AG08395 (cell line): ENCODE results near the gene DOCK9.
"Not testable (repeated sequence)": the region's sequence is repeated elsewhere in the genome, so short reads cannot be mapped to it uniquely, and the experiment has no call there.

ENCODE experiments used
- DNase-seq: peaks from one replicate; pipeline ENCODE4 v3.0.0; 2012; ENCODE audit warnings: mixed read lengths, low spot score

The DOCK9 gene

GRCh38 chr13:98916403-98916802 lies 61.5 kb downstream of the DOCK9 start:
- no peak for DNase-seq

- DNase-seq = no peak
These were observed 61.9 kb downstream of the DOCK9 start for GRCh38 chr13:98915981-98916380.

GRCh38 chr13:98915563-98915962 lies 62.3 kb downstream of the DOCK9 start:
- DNase-seq = no peak

- DNase-seq = no peak
These were observed 64.1 kb downstream of the DOCK9 start for GRCh38 chr13:98913741-98914140.

- DNase-seq = no peak
These were observed 65.0 kb downstream of the DOCK9 start for GRCh38 chr13:98912846-98913245.

DNA sequence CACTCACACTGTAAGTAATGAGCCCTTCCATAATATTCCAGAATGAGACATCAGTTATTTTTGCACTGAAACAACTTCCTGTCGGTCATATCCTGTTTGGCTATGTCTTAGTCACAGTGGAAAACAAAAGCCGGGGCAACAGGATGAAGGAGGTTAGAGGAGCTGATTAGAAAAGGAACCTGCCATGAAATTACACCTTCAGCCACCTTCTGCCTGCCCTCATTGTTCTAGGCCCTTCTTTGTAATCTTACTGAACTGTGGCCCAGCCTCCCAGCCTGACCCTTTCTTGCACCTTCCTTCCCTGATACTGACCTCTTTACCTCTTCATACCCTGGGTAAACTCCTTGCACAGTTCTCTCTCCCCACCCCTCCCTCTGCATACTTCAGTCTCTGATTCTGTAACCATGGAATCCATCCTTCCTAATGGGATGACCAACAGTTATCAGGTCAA lies 67.3 kb downstream of the DOCK9 start:
- peak; percentile 73 for DNase-seq

GRCh38 chr13:98909016-98909415 lies 68.8 kb downstream of the DOCK9 start:
- DNase-seq = no peak

- DNase-seq = no peak
These were observed 70.9 kb downstream of the DOCK9 start for GRCh38 chr13:98906746-98907502.

GRCh38 chr13:98905199-98905598 lies 72.7 kb downstream of the DOCK9 start:
- DNase-seq = no peak

DNA sequence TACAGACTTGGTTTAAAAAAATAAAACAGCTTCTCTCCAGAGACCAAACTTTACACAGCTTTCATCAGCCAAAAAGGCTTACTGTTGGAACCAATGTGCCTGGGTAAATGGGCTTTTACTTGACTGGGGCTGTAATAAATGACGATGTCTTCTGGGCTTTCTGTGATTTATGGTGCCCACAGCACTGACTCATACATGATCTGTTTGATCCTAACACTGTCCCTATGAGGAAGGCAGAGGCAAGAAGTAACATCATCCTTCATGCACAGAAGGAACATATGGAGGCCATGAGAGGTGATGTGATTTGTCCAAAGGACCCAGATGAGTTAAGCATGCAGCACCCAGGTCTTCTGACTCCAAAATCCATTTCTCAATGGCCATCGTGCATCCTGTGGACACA lies 77.4 kb downstream of the DOCK9 start:
- DNase-seq = peak; percentile 4

DNA sequence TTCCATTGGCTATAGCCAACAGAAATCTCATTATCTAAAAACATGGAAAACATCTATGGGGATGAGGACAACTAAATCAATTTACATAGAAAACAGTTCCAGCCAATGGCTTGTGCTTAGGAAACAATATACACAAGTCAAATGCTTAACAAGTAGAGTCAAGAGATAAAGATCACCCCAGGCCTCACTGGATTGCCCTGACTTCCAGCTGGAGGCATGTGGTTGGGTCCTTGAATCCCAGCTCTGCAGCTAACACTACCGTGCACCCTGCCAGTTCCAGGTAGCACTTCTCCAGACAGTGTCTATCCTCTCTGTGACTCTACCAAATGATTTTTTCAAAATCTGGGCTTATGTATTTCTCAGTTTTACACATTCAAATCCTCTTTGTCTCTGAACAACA lies 80.2 kb downstream of the DOCK9 start:
- no peak for DNase-seq

DNA sequence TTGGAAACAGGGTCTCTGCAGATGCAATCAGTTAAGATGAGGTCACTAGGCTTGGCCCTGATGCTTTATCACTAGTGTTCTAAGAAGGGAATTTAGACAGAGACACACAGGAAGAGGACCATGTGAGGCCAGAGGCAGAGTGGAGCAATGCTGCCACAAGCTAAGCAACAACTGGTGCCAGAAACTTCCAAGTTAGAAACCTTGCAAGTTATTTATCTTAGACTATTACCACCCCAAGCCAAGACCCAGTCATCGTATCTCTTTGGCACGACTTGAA lies 81.1 kb downstream of the DOCK9 start:
- DNase-seq = no peak

DNA sequence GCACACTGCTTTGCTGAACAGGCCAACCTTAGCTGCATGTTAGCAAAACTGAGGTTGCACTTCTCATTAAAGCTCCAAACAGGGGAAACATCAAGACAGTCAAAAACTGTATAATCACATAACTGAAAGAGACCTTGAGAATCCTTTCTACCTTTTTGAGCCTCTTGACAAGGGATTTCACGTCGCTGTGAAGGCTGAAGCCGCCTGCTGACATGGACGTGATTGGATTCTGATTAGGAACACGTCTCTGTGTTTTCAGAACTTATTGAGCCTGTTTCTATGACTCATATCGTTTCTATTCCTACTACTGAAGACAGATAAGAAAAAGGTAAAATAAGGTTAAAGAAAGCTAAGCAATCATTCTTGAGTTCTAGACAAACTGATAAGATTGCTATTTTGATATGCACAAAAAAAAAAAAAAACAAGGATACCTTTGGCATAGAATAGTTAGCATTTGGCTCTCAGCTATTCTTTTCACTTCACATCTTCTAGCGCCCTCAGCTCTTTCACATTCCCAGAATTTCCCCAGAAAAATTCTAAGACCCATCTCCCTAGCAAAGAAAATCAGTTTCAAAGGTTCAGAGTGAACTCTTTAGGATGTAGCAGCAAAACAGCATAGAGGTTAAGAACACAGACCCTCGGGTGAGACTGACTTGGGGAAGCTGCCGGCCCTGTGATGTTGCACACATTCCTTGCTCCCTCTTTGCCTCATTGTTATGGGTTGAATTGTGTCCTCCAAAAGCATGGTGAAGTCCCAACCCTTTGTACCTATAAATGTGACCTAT lies 81.6 kb downstream of the DOCK9 start:
- DNase-seq = no peak

DNA sequence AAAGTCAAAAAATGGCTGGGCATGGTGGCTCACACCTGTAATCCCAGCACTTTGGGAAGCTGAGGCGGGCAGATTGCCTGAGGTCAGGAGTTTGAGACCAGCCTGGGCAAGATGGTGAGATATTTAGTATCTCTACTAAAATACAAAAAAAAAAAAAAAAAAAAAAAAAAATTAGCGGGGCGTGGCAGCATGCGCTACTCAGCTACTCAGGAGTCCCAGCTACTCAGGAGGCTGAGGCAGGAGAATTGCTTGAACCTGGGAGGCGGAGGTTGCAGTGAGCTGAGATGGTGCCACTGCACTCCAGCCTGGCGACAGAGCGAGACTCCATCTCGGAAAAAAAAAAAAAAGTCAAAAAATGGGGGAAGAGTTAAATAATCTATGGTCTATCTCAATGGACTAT lies 83.0 kb downstream of the DOCK9 start:
- not testable (repeated sequence) for DNase-seq

- DNase-seq = no peak
These were observed 84.5 kb downstream of the DOCK9 start for GRCh38 chr13:98893371-98893770.

- no peak for DNase-seq
These were observed 85.0 kb downstream of the DOCK9 start for GRCh38 chr13:98892821-98893220.

GRCh38 chr13:98892077-98892476 lies 85.8 kb downstream of the DOCK9 start:
- no peak for DNase-seq

DNA sequence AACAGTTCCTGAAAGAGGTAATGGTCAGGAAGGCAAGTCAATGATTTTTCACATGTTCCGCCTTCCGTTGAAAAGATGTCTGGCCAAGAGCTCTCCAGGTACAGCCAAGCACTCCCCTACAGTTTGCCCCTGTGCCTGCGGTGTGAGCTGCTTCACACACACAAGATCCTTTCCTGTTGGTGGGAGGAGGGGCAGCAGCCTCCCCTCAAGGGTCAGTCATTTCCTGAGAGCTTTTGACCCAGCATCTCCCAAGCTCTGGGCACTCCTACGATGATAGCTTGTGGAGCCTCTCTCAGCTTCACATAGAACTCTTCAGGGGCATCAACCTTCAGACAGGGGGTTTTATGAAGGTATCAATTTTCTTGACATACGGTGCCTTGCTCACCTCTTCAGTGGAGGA lies 86.9 kb downstream of the DOCK9 start:
- DNase-seq = no peak

DNA sequence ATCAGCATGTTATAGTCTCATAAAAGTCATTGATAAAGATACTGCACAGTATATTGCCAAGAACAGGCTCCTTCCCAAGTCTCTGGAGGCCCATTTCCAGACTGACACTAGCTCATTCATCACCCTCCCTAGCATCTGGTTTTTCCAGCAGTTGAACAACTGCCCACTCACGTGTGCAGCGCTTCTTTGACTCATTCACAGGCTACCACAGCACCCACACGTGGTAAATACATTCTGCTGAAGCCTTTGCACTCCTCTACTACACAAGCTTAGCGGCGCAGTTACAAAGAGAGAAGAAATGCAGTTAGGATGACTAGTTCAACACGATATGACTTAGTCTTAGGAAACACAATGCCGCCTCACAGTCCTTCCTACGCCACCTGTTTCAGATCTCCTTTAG lies 87.7 kb downstream of the DOCK9 start:
- peak; percentile 94 for DNase-seq

GRCh38 chr13:98889419-98890085 lies 88.3 kb downstream of the DOCK9 start:
- DNase-seq = no peak

GRCh38 chr13:98888890-98889279 lies 89.0 kb downstream of the DOCK9 start:
- no peak for DNase-seq

DNA sequence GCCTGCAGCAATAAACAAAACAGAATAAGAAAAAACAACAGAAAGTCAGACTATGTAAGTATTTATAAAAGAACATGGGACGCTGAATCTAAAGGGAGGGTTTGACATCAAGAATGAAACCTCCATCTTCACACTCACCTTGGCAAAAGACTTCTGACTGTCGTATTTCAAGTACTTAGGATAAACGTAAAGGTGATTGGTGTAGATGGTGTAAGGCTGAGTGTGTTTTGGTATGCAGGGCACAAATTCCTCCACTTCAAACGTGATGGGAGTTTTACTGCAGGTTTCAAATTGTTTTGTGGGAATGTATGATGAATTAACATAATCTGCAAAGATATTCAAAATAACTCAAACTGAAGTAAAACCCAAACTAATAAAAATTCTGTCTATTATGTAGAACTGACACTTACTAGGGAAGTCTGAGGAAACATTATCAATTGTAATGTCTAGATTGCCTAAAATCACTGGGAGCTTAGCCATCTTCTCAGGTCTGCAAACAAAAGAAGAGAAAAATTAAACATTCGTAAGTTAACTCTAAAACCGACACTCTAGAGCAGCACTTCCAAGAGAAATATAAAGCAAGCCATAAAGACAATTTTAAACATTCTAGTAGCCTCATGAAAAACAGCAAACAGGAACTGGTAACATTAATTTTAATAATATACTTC lies 89.5 kb downstream of the DOCK9 start:
- DNase-seq = no peak
